ENCODE measurements around the gene MRPL20. TPM values are rescaled to one million over a fixed set of nuclear protein-coding genes. Genes with fewer than 3 reads are reported as not detected.
"Not testable (repeated sequence)": the region's sequence is repeated elsewhere in the genome, so short reads cannot be mapped to it uniquely, and the experiment has no call there.

Gene MRPL20
- total and polyA plus RNA-seq, 5 donors, result 121 to 190 (median 135) TPM

DNA sequence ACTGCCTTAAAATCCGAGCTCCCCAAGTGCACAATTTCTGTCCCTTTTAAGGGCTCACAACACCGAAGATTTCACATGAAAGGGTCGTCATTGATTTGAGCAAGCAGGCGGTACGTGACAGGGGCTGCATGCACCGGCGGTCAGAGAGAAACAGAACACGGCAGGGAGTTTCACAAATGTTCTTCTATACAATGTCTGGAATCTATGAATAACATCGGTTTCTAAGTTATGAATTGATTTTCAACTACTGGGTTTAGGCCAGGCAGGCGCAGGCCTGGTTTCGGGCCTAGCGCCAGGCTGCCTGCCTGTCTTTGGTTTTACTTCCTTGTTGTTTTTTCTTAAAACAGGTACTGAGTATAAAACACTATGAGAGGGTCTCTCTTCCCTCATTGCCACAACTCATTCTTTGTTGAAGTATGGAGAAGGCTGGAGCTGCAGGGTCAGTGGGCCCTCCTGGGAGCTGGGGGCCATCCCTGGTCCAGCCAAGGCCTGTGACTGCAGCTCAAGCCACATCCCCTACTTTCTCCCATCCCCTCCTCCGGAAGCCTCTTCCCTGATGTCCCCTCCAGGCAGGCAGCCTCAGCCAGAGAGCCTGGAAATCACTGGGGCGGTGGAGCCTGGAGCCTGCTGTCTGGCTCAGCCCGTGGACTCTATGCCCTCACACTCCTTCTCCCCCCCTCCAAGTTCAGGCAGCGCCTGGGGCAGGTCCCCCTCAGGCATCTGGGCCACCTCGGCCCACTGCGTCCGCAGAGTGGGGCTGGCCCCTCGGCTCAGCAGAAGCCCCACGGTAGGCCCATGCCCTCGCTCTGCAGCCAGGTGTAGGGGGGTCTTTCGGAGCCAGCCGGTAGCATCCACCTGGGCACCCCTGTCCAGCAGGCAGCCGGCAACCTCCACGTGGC lies 11.6 kb upstream of the MRPL20 start:
- no peaks in the 10 kb centered on the region for H3K27me3 ChIP-seq (ENCODE audit: control insufficient read depth, insufficient read depth)
- no peak overlapping the region for H3K4me3 ChIP-seq (ENCODE audit: low read length)
- DNase-seq, result peak in 1 of 3 donors; percentile 58
- 91% methylated on average over 26 of the region's 26 CpGs for WGBS
- peak; percentile 13 to 46 for ATAC-seq
- intact Hi-C loops (cut with DNase I), result no loop called here
- H3K27ac ChIP-seq (ENCODE audit: low read length), result no peak overlapping the region
- H3K4me1 ChIP-seq (ENCODE audit: control insufficient read depth, insufficient read depth, low read length), result no peaks in the 10 kb centered on the region
- H3K9me3 ChIP-seq (ENCODE audit: control insufficient read depth, low read length), result no peaks in the 10 kb centered on the region

DNA sequence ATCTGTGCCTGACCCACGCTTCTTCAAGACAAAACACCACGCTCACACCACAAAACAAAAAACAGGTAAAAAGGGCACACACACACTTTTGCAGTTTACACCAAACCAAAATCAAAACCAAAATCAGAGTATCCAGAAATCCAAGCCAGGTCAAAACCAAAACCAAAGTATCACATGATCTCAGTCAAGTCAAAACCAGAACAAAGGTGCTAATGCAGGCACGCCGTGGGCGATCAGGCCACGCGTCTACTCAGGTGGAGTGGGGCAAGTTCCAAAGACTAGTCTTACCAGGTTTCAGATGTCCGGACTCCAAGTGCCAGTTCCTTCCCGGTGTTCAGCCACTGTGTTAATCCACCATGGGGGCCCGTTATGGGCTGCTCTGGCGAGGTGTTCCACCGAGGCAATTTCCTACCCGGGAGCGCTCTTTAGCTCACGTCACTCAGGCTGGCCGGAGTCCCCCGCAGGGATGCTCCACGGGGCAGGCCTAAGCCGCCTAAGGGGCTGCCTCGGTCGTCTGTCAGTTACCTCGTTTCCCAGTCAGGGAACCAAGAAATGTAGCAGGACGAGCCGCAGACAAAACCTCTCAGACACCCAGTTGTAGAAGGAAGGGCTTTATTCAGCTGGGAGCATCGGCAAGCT lies 10.9 kb upstream of the MRPL20 start:
- H3K9me3 ChIP-seq (ENCODE audit: control insufficient read depth, low read length); H3K27ac ChIP-seq (ENCODE audit: low read length); intact Hi-C loops (cut with DNase I); ATAC-seq; H3K27me3 ChIP-seq (ENCODE audit: control insufficient read depth, insufficient read depth); H3K4me3 ChIP-seq (ENCODE audit: low read length); H3K4me1 ChIP-seq (ENCODE audit: control insufficient read depth, insufficient read depth, low read length): not testable (repeated sequence)
- peak in 2 of 3 donors; percentile 18 to 42 for DNase-seq
- WGBS, result 90% methylated on average over 25 of the region's 25 CpGs

DNA sequence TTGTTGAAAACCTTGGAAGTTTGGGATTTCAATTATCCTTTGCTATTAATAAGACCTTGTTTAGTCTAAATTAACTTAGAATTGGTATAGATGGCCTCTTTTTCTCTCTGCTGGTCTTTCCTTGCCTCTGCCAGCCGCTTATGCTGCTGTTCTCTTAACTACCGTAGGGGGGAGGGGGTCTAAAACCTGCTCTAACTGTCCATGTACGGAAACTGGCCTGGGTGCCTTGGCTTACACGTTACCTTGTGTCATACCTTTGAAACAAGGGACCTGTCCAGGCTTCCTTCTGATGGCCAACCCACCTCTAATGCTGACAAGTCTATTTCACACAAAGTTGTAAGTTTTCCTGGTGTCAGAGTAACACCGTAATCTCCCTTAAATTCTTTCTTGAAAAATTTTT lies 10.3 kb upstream of the MRPL20 start:
- H3K27ac ChIP-seq (ENCODE audit: low read length); H3K27me3 ChIP-seq (ENCODE audit: control insufficient read depth, insufficient read depth); intact Hi-C loops (cut with DNase I); H3K4me3 ChIP-seq (ENCODE audit: low read length); ATAC-seq; H3K9me3 ChIP-seq (ENCODE audit: control insufficient read depth, low read length); H3K4me1 ChIP-seq (ENCODE audit: control insufficient read depth, insufficient read depth, low read length): not testable (repeated sequence)
- DNase-seq, result peak in 2 of 3 donors; percentile 6 to 12
- 77% methylated on average over 5 of the region's 5 CpGs for WGBS

DNA sequence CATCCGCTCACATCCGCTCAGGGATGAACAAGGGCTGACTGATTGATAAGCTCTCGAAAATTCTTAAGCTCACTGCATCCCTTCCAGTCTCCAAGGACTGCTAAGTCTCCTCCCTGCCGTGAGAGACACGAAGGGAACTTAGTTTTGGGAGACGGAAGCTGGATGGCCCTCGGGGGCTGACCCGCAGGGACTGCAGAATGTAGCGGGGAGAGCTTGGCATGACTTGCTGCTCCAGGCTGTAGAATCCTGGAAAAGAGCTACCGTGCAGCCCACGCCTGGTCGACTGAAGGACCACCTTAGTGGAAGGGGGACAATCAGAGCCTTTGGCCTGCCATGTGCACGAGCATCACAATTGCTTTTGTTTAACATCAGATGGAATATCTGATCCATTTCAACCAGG lies 8.7 kb upstream of the MRPL20 start:
- DNase-seq, result peak in 2 of 3 donors; percentile 18 to 29
- H3K9me3 ChIP-seq (ENCODE audit: control insufficient read depth, low read length), result no peaks in the 10 kb centered on the region
- H3K4me3 ChIP-seq (ENCODE audit: low read length), result no peak overlapping the region
- H3K4me1 ChIP-seq (ENCODE audit: control insufficient read depth, insufficient read depth, low read length), result no peaks in the 10 kb centered on the region
- intact Hi-C loops (cut with DNase I), result no loop called here
- H3K27me3 ChIP-seq (ENCODE audit: control insufficient read depth, insufficient read depth), result no peaks in the 10 kb centered on the region
- no peak for ATAC-seq
- WGBS, result 75% methylated on average over 13 of the region's 13 CpGs
- no peak overlapping the region for H3K27ac ChIP-seq (ENCODE audit: low read length)

DNA sequence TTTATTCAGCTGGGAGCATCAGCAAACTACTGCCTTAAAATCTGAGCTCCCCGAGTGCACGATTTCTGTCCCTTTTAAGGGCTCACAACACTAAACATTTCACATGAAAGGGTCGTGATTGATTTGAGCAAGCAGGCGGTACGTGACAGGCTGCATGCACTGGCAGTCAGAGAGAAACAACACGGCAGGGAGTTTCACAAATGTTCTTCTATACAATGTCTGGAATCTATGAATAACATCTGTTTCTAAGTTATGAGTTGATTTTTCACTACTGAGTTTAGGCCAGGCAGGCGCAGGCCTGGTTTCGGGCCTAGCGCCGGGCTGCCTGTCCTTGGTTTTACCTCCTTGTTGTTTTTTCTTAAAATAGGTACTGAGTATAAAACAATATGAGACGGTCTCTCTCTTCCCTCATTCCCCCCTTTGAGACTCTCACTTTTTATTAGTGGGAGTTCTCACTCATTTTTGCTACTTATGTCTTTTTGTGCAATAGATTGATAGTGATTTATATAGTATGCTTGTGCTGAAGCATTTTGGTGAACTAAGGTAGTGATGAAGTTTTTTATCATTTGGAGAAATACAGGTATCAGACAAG lies 5.3 kb upstream of the MRPL20 start:
- peak in 1 of 3 donors; percentile 5 for DNase-seq
- H3K4me3 ChIP-seq (ENCODE audit: low read length); H3K4me1 ChIP-seq (ENCODE audit: control insufficient read depth, insufficient read depth, low read length); H3K27me3 ChIP-seq (ENCODE audit: control insufficient read depth, insufficient read depth); ATAC-seq; intact Hi-C loops (cut with DNase I); H3K9me3 ChIP-seq (ENCODE audit: control insufficient read depth, low read length); H3K27ac ChIP-seq (ENCODE audit: low read length): not testable (repeated sequence)
- 95% methylated on average over 11 of the region's 11 CpGs for WGBS

DNA sequence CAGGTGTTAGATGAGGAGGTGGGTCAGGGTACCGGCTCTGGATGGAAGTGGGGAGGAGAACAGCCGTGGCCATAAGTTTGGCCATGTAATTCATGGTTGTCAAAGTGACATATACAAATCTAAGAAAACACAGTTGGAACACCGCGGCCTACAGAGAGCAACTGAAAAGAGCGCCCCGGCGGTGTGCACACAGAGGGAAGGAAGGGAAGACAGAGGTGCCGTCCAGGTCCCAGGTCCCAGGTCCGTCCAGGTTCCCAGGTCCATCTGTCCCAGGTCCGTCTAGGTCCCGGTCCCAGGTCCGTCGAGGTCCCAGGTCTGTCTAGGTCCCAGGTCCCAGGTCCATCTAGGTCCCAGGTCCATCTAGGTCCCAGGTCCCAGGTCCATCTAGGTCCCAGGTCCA lies 4.5 kb upstream of the MRPL20 start:
- ATAC-seq (no peak), DNase-seq (peak in 2 of 3 donors; percentile 49 to 51)
- intact Hi-C loops (cut with DNase I), result no loop called here
- Histone ChIP-seq H3K27me3 (ENCODE audit: control insufficient read depth, insufficient read depth) (no peaks in the 10 kb centered on the region), H3K9me3 (ENCODE audit: control insufficient read depth, low read length) (no peaks in the 10 kb centered on the region), H3K4me1 (ENCODE audit: control insufficient read depth, insufficient read depth, low read length) (no peaks in the 10 kb centered on the region), H3K27ac (ENCODE audit: low read length) (no peak overlapping the region), H3K4me3 (ENCODE audit: low read length) (no peak overlapping the region)
- 95% methylated on average over 13 of the region's 13 CpGs for WGBS

DNA sequence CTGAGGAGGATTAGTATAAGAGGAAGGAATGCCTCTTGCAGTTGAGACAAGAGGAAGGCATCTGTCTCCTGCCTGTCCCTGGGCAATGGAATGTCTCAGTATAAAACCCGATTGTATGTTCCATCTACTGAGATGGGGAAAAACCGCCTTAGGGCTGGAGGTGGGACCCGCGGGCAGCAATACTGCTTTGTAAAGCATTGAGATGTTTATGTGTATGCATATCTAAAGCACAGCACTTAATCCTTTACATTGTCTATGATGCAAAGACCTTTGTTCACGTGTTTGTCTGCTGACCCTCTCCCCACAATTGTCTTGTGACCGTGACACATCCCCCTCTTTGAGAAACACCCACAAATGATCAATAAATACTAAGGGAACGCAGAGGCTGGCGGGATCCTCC lies 3.1 kb upstream of the MRPL20 start:
- intact Hi-C loops (cut with DNase I); H3K4me1 ChIP-seq (ENCODE audit: control insufficient read depth, insufficient read depth, low read length): not testable (repeated sequence)
- 61% methylated on average over 8 of the region's 8 CpGs for whole genome bisulfite sequencing

DNA sequence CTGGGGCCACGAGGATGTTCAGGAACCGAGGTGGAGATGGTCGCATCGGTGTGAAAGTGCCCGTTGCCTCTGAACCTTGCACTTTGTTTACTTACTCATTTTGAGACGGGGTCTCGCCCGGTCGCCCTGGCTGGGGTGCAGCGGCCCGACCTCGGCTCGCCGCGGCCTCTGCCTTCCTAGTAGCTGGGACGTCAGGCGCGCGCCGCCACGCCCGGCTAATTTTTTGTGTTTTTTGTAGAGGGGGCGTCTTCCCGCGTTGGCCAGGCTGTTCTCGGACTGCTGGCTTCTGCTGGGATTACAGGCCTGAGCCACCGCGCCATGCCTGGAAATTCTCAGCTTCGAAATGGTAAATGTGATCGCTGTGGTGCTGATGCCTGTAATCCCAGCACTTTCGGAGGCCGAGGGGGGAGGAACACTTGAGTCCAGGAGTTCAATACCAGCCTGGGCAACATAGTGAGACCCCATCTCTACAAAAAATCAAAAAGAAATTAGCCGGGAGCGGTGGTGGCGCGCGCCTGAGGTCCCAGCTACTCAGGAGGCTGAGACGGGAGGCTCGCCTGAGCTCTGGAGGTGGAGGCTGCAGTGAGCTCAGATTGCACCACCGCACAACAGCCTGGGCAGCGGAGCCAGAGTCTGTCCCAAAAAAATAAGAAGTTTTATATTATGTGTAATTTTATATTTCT lies 684 bp upstream of the MRPL20 start:
- intact Hi-C loops (cut with DNase I), result no loop called here
- no peak for ATAC-seq
- DNase-seq, result peak in 2 of 3 donors; percentile 63 to 66
- H3K4me3 ChIP-seq (ENCODE audit: low read length), result peak overlapping the region; percentile 94
- no peaks in the 10 kb centered on the region for H3K9me3 ChIP-seq (ENCODE audit: control insufficient read depth, low read length)
- 9% methylated on average over 41 of the region's 41 CpGs for WGBS
- H3K27ac ChIP-seq (ENCODE audit: low read length), result peak overlapping the region; percentile 79
- H3K4me1 ChIP-seq (ENCODE audit: control insufficient read depth, insufficient read depth, low read length), result peaks cover 7% of the 10 kb centered on the region
- H3K27me3 ChIP-seq (ENCODE audit: control insufficient read depth, insufficient read depth), result no peaks in the 10 kb centered on the region

More for the DNA sequence above, 3.1 kb upstream of the MRPL20 start:
- ATAC-seq; H3K4me3 ChIP-seq (ENCODE audit: low read length); DNase-seq; H3K9me3 ChIP-seq (ENCODE audit: control insufficient read depth, low read length); H3K27me3 ChIP-seq (ENCODE audit: control insufficient read depth, insufficient read depth); H3K27ac ChIP-seq (ENCODE audit: low read length): not testable (repeated sequence)

DNA sequence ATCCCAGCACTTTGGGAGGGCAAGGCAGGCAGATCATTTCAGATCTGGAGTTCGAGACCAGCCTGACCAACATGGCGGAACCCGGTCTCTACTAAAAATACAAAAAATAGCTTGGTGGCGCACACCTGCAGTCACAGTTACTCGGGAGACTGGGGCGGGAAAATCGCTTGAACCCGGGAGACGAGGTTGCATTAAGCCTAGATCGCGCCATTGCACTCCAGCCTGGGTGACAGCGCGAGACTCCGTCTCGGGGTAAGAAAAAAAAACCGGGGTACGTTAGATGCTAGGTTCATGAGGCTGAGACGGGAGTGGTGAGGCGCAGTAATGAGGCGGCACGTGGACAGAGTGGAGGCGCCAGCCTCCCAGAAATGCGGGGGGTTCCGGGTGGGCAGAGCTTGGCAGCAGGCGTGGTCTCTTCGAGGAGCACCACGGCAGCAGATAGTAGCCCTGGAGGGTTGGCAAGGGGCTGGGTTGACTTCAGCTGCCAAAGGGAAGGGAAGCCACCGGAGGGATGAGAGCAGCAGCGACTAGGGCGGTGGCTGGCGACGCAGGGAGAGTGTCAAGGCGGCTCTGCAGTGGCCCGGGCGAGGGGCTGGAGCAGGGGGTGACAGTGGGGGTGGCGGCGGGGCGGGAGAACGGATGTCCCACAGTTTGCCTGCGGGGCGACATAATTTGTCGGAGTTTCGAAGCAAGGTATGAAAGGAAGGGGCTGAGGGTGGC lies 832 bp downstream of the MRPL20 start:
- H3K9me3 ChIP-seq (ENCODE audit: control insufficient read depth, low read length), result no peaks in the 10 kb centered on the region
- DNase-seq (peak in 2 of 3 donors; percentile 46 to 48), ATAC-seq (peak; percentile 3 to 20)
- 41% methylated on average over 43 of the region's 43 CpGs for WGBS
- intact Hi-C loops (cut with DNase I), result no loop called here
- peaks cover 7% of the 10 kb centered on the region for H3K4me1 ChIP-seq (ENCODE audit: control insufficient read depth, insufficient read depth, low read length)
- H3K4me3 ChIP-seq (ENCODE audit: low read length), result peak overlapping the region; percentile 94
- H3K27me3 ChIP-seq (ENCODE audit: control insufficient read depth, insufficient read depth), result no peaks in the 10 kb centered on the region
- peak overlapping the region; percentile 77 for H3K27ac ChIP-seq (ENCODE audit: low read length)

DNA sequence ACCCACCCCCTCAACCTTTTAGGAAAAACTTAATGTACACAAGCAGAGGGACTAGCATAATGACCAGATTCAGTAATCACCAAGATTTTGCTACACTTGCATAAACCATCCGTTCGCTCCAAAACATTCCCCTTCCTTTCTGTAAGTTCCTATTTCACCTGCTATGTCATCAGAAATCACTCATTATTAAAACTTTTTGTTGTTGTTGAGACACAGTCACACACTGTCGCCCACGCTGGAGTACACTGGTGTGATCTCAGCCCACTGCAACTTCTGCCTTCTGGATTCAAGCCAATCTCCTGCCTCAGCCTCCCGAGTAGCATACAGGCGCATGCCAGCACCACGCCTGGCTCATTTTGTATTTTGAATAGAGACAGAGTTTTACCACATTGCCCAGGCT lies 3.4 kb downstream of the MRPL20 start:
- DNase-seq, result peak in 2 of 3 donors; percentile 23 to 37
- WGBS, result 81% methylated on average over 7 of the region's 7 CpGs
- no peak overlapping the region for H3K4me3 ChIP-seq (ENCODE audit: low read length)
- no peak overlapping the region for H3K27ac ChIP-seq (ENCODE audit: low read length)
- no peaks in the 10 kb centered on the region for H3K27me3 ChIP-seq (ENCODE audit: control insufficient read depth, insufficient read depth)
- intact Hi-C loops (cut with DNase I), result no loop called here
- peaks cover 7% of the 10 kb centered on the region for H3K4me1 ChIP-seq (ENCODE audit: control insufficient read depth, insufficient read depth, low read length)
- ATAC-seq, result no peak
- H3K9me3 ChIP-seq (ENCODE audit: control insufficient read depth, low read length), result no peaks in the 10 kb centered on the region
